ENCODE results near the gene TRABD2A. TPM values are rescaled to one million over a fixed set of nuclear protein-coding genes. Genes with fewer than 3 reads are reported as not detected.

The TRABD2A gene
- total RNA-seq, 2 experiments from 2014 or later: 71.9 to 73.2 TPM

GRCh38 chr2:84889332-84889731, 8.4 kb upstream of the TRABD2A start:
- no peaks in the 10 kb centered on the region for H3K27me3 Mint-ChIP-seq (ENCODE audit: low read depth)
- H3K36me3 Mint-ChIP-seq (ENCODE audit: low read depth): no peaks in the 10 kb centered on the region
- H3K27ac Mint-ChIP-seq: peak overlapping the region; percentile 92
- ATAC-seq: peak; percentile 48
- DNase-seq: peak; percentile 42
- ChIA-PET POLR2A (interaction anchor here (0.6 to 6.1 kb wide), 12 partner anchors 9 to 430 kb away, joined by 3 to 90 read pairs (median 5); partner anchors contain the start of genes SUCLG1, TMSB10 and TRABD2A), CTCF (interaction anchor here (1.0 to 24.0 kb wide), 10 partner anchors 9 to 411 kb away, joined by 3 to 397 read pairs (median 8); partner anchors contain the start of genes TMSB10 and TRABD2A)
- peak overlapping the region; percentile 70 for H3K4me3 Mint-ChIP-seq
- no peaks in the 10 kb centered on the region for H3K9me3 Mint-ChIP-seq (ENCODE audit: insufficient read depth)
- H3K4me1 Mint-ChIP-seq (ENCODE audit: low read depth): peaks cover 70% of the 10 kb centered on the region

GRCh38 chr2:84888401-84889276, 7.8 kb upstream of the TRABD2A start:
- Mint-ChIP-seq H3K4me1 (ENCODE audit: low read depth) (peaks cover 70% of the 10 kb centered on the region), H3K36me3 (ENCODE audit: low read depth) (no peaks in the 10 kb centered on the region), H3K9me3 (ENCODE audit: insufficient read depth) (no peaks in the 10 kb centered on the region), H3K27ac (peak overlapping the region; percentile 92), H3K27me3 (ENCODE audit: low read depth) (no peaks in the 10 kb centered on the region), H3K4me3 (peak overlapping the region; percentile 70)
- ATAC-seq: peak; percentile 96
- POLR2A ChIA-PET: interaction anchor here (0.6 to 6.1 kb wide), 11 partner anchors 9 to 430 kb away, joined by 3 to 90 read pairs (median 6); partner anchors contain the start of genes SUCLG1, TMSB10 and TRABD2A
- CTCF ChIA-PET: interaction anchor here (1.0 to 24.0 kb wide), 14 partner anchors 8 to 412 kb away, joined by 3 to 397 read pairs (median 4); partner anchors contain the start of genes TMSB10 and TRABD2A
- peak; percentile 81 for DNase-seq

- no peak for ATAC-seq
- no peaks in the 10 kb centered on the region for H3K36me3 Mint-ChIP-seq (ENCODE audit: low read depth)
- DNase-seq: peak; percentile 18
- no peaks in the 10 kb centered on the region for H3K9me3 Mint-ChIP-seq (ENCODE audit: insufficient read depth)
- peaks cover 85% of the 10 kb centered on the region for H3K4me1 Mint-ChIP-seq (ENCODE audit: low read depth)
- CTCF ChIA-PET: interaction anchor here (1.1 to 24.0 kb wide), 5 partner anchors 13 to 145 kb away, joined by 4 to 397 read pairs (median 26); partner anchors contain the start of gene TMSB10
- H3K4me3 Mint-ChIP-seq: no peak overlapping the region
- POLR2A ChIA-PET: interaction anchor here (2.3 to 6.1 kb wide), 3 partner anchors 12 to 39 kb away, joined by 11 to 90 read pairs (median 19); partner anchors contain the start of gene TMSB10
- H3K27ac Mint-ChIP-seq: peak overlapping the region; percentile 71
- no peaks in the 10 kb centered on the region for H3K27me3 Mint-ChIP-seq (ENCODE audit: low read depth)
Observed at GRCh38 chr2:84886791-84887190, 5.9 kb upstream of the TRABD2A start.

- H3K27ac Mint-ChIP-seq: no peak overlapping the region
- no peak overlapping the region for H3K4me3 Mint-ChIP-seq
- H3K27me3 Mint-ChIP-seq (ENCODE audit: low read depth): no peaks in the 10 kb centered on the region
- POLR2A ChIA-PET: interaction anchor here (1.2 to 1.3 kb wide), 2 partner anchors 9 to 22 kb away, joined by 3 read pairs; no protein-coding TSS in a partner anchor
- peaks cover 73% of the 10 kb centered on the region for H3K4me1 Mint-ChIP-seq (ENCODE audit: low read depth)
- CTCF ChIA-PET: interaction anchor here (1.2 to 24.0 kb wide), 2 partner anchors 37 to 61 kb away, joined by 3 to 397 read pairs; no protein-coding TSS in a partner anchor
- no peaks in the 10 kb centered on the region for H3K36me3 Mint-ChIP-seq (ENCODE audit: low read depth)
- DNase-seq: peak; percentile 18
- ATAC-seq: no peak
- H3K9me3 Mint-ChIP-seq (ENCODE audit: insufficient read depth): no peaks in the 10 kb centered on the region
Observed at GRCh38 chr2:84885111-84885510, 4.2 kb upstream of the TRABD2A start.

GRCh38 chr2:84884449-84884848, 3.6 kb upstream of the TRABD2A start:
- Mint-ChIP-seq H3K27me3 (ENCODE audit: low read depth) (no peaks in the 10 kb centered on the region), H3K4me1 (ENCODE audit: low read depth) (peaks cover 68% of the 10 kb centered on the region), H3K36me3 (ENCODE audit: low read depth) (no peaks in the 10 kb centered on the region), H3K9me3 (ENCODE audit: insufficient read depth) (no peaks in the 10 kb centered on the region), H3K4me3 (no peak overlapping the region), H3K27ac (no peak overlapping the region)
- ATAC-seq (no peak), DNase-seq (no peak)
- CTCF ChIA-PET: interaction anchor here (1.2 to 24.0 kb wide), 2 partner anchors 37 to 62 kb away, joined by 3 to 397 read pairs; no protein-coding TSS in a partner anchor
- POLR2A ChIA-PET: interaction anchor here (1.0 kb wide), 1 partner anchor 24 kb away, joined by 3 read pairs; no protein-coding TSS in a partner anchor

- ATAC-seq: no peak
- peak overlapping the region; percentile 83 for H3K4me3 Mint-ChIP-seq
- peaks cover 66% of the 10 kb centered on the region for H3K4me1 Mint-ChIP-seq (ENCODE audit: low read depth)
- ChIA-PET CTCF (interaction anchor here (0.6 to 24.0 kb wide), 50 partner anchors 8 to 402 kb away, joined by 3 to 397 read pairs (median 4); partner anchors contain the start of gene TMSB10), POLR2A (interaction anchor here (1.2 to 5.0 kb wide), 6 partner anchors 12 to 424 kb away, joined by 3 to 65 read pairs (median 6); partner anchors contain the start of genes SUCLG1 and TMSB10)
- peak; percentile 20 for DNase-seq
- H3K27me3 Mint-ChIP-seq (ENCODE audit: low read depth): no peaks in the 10 kb centered on the region
- H3K27ac Mint-ChIP-seq: peak overlapping the region; percentile 88
- H3K36me3 Mint-ChIP-seq (ENCODE audit: low read depth): peaks cover 1% of the 10 kb centered on the region
- H3K9me3 Mint-ChIP-seq (ENCODE audit: insufficient read depth): no peaks in the 10 kb centered on the region
Observed at GRCh38 chr2:84882775-84883550, 2.1 kb upstream of the TRABD2A start.

GRCh38 chr2:84882414-84882738, 1.5 kb upstream of the TRABD2A start:
- no peak for ATAC-seq
- peaks cover 66% of the 10 kb centered on the region for H3K4me1 Mint-ChIP-seq (ENCODE audit: low read depth)

GRCh38 chr2:84881581-84882413, 913 bp upstream of the TRABD2A start:
- Mint-ChIP-seq H3K27ac (peak overlapping the region; percentile 88), H3K27me3 (ENCODE audit: low read depth) (no peaks in the 10 kb centered on the region), H3K36me3 (ENCODE audit: low read depth) (peaks cover 9% of the 10 kb centered on the region), H3K4me1 (ENCODE audit: low read depth) (peaks cover 66% of the 10 kb centered on the region), H3K9me3 (ENCODE audit: insufficient read depth) (no peaks in the 10 kb centered on the region), H3K4me3 (peak overlapping the region; percentile 83)
- POLR2A ChIA-PET: interaction anchor here (0.7 to 5.0 kb wide), 10 partner anchors 13 to 423 kb away, joined by 3 to 65 read pairs (median 4); partner anchors contain the start of genes SUCLG1 and TMSB10
- CTCF ChIA-PET: interaction anchor here (0.6 to 24.0 kb wide), 51 partner anchors 9 to 401 kb away, joined by 3 to 397 read pairs (median 4); partner anchors contain the start of gene TMSB10
- ATAC-seq (peak; percentile 71), DNase-seq (peak; percentile 94)

More at GRCh38 chr2:84882414-84882738, 1.5 kb upstream of the TRABD2A start:
- DNase-seq: no peak
- POLR2A ChIA-PET: interaction anchor here (1.2 to 5.0 kb wide), 7 partner anchors 12 to 423 kb away, joined by 3 to 65 read pairs (median 6); partner anchors contain the start of genes SUCLG1 and TMSB10
- H3K27me3 Mint-ChIP-seq (ENCODE audit: low read depth): no peaks in the 10 kb centered on the region
- CTCF ChIA-PET: interaction anchor here (0.6 to 24.0 kb wide), 48 partner anchors 8 to 402 kb away, joined by 3 to 397 read pairs (median 5); partner anchors contain the start of gene TMSB10
- peak overlapping the region; percentile 83 for H3K4me3 Mint-ChIP-seq
- H3K27ac Mint-ChIP-seq: peak overlapping the region; percentile 88
- no peaks in the 10 kb centered on the region for H3K9me3 Mint-ChIP-seq (ENCODE audit: insufficient read depth)
- H3K36me3 Mint-ChIP-seq (ENCODE audit: low read depth): peaks cover 7% of the 10 kb centered on the region

GRCh38 chr2:84880395-84880644, 564 bp downstream of the TRABD2A start:
- POLR2A ChIA-PET: interaction anchor here (0.6 to 5.0 kb wide), 12 partner anchors 9 to 139 kb away, joined by 3 to 65 read pairs (median 4); partner anchors contain the start of gene TMSB10
- Mint-ChIP-seq H3K4me3 (peak overlapping the region; percentile 92), H3K27me3 (ENCODE audit: low read depth) (no peaks in the 10 kb centered on the region), H3K36me3 (ENCODE audit: low read depth) (peaks cover 17% of the 10 kb centered on the region), H3K9me3 (ENCODE audit: insufficient read depth) (no peaks in the 10 kb centered on the region), H3K27ac (peak overlapping the region; percentile 86), H3K4me1 (ENCODE audit: low read depth) (peaks cover 69% of the 10 kb centered on the region)
- DNase-seq: no peak
- CTCF ChIA-PET: interaction anchor here (0.9 to 24.0 kb wide), 15 partner anchors 9 to 391 kb away, joined by 3 to 397 read pairs (median 9); no protein-coding TSS in a partner anchor
- ATAC-seq: peak; percentile 0
